GM18868 (cell line): ENCODE measurements around the gene BOLA2B.

Experiments
- ATAC-seq: cut with Tn5 transposase; IDR thresholded peaks from one replicate; pipeline ENCODE4 v1.9.1; 2021; ENCODE audit warnings: mild to moderate bottlenecking, moderate library complexity; ENCODE audit not compliant: unreplicated experiment

BOLA2B gene

GRCh38 chr16:30145657-30146056, 47.8 kb downstream of the BOLA2B start:
- no peak for ATAC-seq

GRCh38 chr16:30144917-30145316, 48.5 kb downstream of the BOLA2B start:
- no peak for ATAC-seq

GRCh38 chr16:30144017-30144416, 49.4 kb downstream of the BOLA2B start:
- no peak for ATAC-seq

GRCh38 chr16:30143347-30143702, 50.1 kb downstream of the BOLA2B start:
- ATAC-seq, result no peak
